Uterus (tissue), 4 donors: ENCODE data around the gene SPDYE6. TPM values are rescaled to one million over a fixed set of nuclear protein-coding genes. Genes with fewer than 3 reads are reported as not detected.
A peak's percentile ranks its signal among the peaks of the same experiment; 100 is the strongest.
"Not testable (repeated sequence)": the region's sequence is repeated elsewhere in the genome, so short reads cannot be mapped to it uniquely, and the experiment has no call there.

ENCODE experiments used
- DNase-seq, 2 donors: peaks; one replicate each; pipeline ENCODE4 v3.0.0-alpha.2; 2019 to 2020
- H3K27ac ChIP-seq, 2 donors: fragments of 200-600 bp; sonication (generic); 1 replicate in 1 of 2; 2 replicates in 1 of 2; pipeline ENCODE4 v1.5.1; 2016 to 2018
- H3K27me3 ChIP-seq, 2 donors: fragments of 200-600 bp; sonication (generic); one replicate each; pipeline ENCODE4 v1.5.1; 2018 to 2019; ENCODE audit warnings: control low read depth in 1 of 2
- H3K36me3 ChIP-seq, 2 donors: fragments of 200-600 bp; sonication (generic); one replicate each; pipeline ENCODE4 v1.5.1; 2019; ENCODE audit warnings: control low read depth in 1 of 2
- H3K4me1 ChIP-seq, 2 donors: fragments of 200-600 bp; sonication (generic); one replicate each; pipeline ENCODE4 v1.5.1; 2018 to 2019; ENCODE audit warnings: control low read depth in 1 of 2
- H3K4me3 ChIP-seq, 2 donors: fragments of 200-600 bp; sonication (generic); 1 replicate in 1 of 2; 2 replicates in 1 of 2; pipeline ENCODE4 v1.5.1; 2018 to 2019; ENCODE audit warnings: mild to moderate bottlenecking in 1 of 2
- H3K9me3 ChIP-seq, 2 donors: fragments of 200-600 bp; sonication (generic); one replicate each; pipeline ENCODE4 v1.5.1; 2019; ENCODE audit warnings: control low read depth in 1 of 2
- CTCF ChIP-seq, 4 experiments: fragments of 200-600 bp in 2 of 4; fragments of 450-650 bp in 2 of 4; sonication (generic) in 2 of 4; IDR thresholded peaks; one replicate each; pipeline ENCODE4 v1.5.1; 2016 to 2019; ENCODE audit warnings: antibody characterized with exemption in 4 of 4, mild to moderate bottlenecking in 2 of 4, moderate library complexity in 1 of 4
- POLR2A ChIP-seq, 2 donors: fragments of 450-650 bp; IDR thresholded peaks; one replicate each; pipeline ENCODE4 v1.6.1; 2016; ENCODE audit warnings: antibody characterized with exemption in 2 of 2, mild to moderate bottlenecking in 1 of 2, moderate library complexity in 1 of 2
- intact Hi-C: fragments of 100-400 bp; cut with DNase I; formaldehyde crosslinking; loops from one replicate; pipeline ENCODE4 v1.15.1; 2023; ENCODE audit warnings: low total_unique reads
- total RNA-seq, 4 donors: library from RNA; depleted of rRNA in 3 of 4; stranded (reverse); fragments of >200 nt in 3 of 4; gene quantifications; one replicate each; pipeline versions ENCODE4 v1.1.0 to v1.2.4, GENCODE V29; 2014 to 2023
- donor health status: DM: yes; HTN: yes; CAD: no.

SPDYE6 gene
- total RNA-seq, 4 donors from 2014 or later: not detected

- no peak overlapping the region for H3K4me3 ChIP-seq
Observed at GRCh38 chr7:102390697-102391484, 34.6 kb upstream of the SPDYE6 start.

GRCh38 chr7:102389810-102390209 lies 33.6 kb upstream of the SPDYE6 start:
- TF ChIP-seq CTCF (IDR thresholded peaks at IDR 0.05) (no peak), POLR2A (IDR thresholded peaks at IDR 0.05) (no peak)
- no peaks in the 10 kb centered on the region for H3K9me3 ChIP-seq
- H3K27me3 ChIP-seq: no peaks in the 10 kb centered on the region
- H3K36me3 ChIP-seq: no peaks in the 10 kb centered on the region
- DNase-seq: no peak
- H3K4me3 ChIP-seq: no peak overlapping the region
- intact Hi-C loops: loop anchor here (2.0 kb wide), 1 partner anchor 109 kb away; no protein-coding TSS in a partner anchor
- H3K27ac ChIP-seq: no peak overlapping the region
- no peaks in the 10 kb centered on the region for H3K4me1 ChIP-seq

More at GRCh38 chr7:102390697-102391484, 34.6 kb upstream of the SPDYE6 start:
- Histone ChIP-seq H3K4me1 (no peaks in the 10 kb centered on the region), H3K9me3 (no peaks in the 10 kb centered on the region), H3K27me3 (no peaks in the 10 kb centered on the region), H3K36me3 (no peaks in the 10 kb centered on the region), H3K27ac (no peak overlapping the region)
- intact Hi-C loops: loop anchor here (2.0 kb wide), 1 partner anchor 110 kb away; no protein-coding TSS in a partner anchor
- TF ChIP-seq POLR2A (IDR thresholded peaks at IDR 0.05) (no peak), CTCF (IDR thresholded peaks at IDR 0.05) (peak; percentile 85 to 93 (median 86))
- DNase-seq: peak; percentile 79 to 82

- H3K27ac ChIP-seq: no peak overlapping the region
- DNase-seq: no peak
- no peaks in the 10 kb centered on the region for H3K36me3 ChIP-seq
- H3K9me3 ChIP-seq: no peaks in the 10 kb centered on the region
- intact Hi-C loops: no loop called here
- no peak overlapping the region for H3K4me3 ChIP-seq
- H3K4me1 ChIP-seq: no peaks in the 10 kb centered on the region
- no peaks in the 10 kb centered on the region for H3K27me3 ChIP-seq
- TF ChIP-seq POLR2A (IDR thresholded peaks at IDR 0.05): no peak
- TF ChIP-seq CTCF (IDR thresholded peaks at IDR 0.05): no peak
Observed at GRCh38 chr7:102387064-102387463, 30.8 kb upstream of the SPDYE6 start.

- H3K9me3 ChIP-seq, DNase-seq, H3K27me3 ChIP-seq, H3K4me3 ChIP-seq, intact Hi-C loops, H3K27ac ChIP-seq, H3K4me1 ChIP-seq, H3K36me3 ChIP-seq: not testable (repeated sequence)
Observed at GRCh38 chr7:102381696-102382425, 25.6 kb upstream of the SPDYE6 start.

- not testable (repeated sequence) for H3K27ac ChIP-seq, H3K9me3 ChIP-seq, H3K36me3 ChIP-seq
Observed at GRCh38 chr7:102380837-102381236, 24.6 kb upstream of the SPDYE6 start.

GRCh38 chr7:102376964-102377466 lies 20.8 kb upstream of the SPDYE6 start:
- Histone ChIP-seq H3K9me3 (no peaks in the 10 kb centered on the region), H3K4me3 (no peak overlapping the region), H3K36me3 (no peaks in the 10 kb centered on the region), H3K27ac (no peak overlapping the region), H3K27me3 (no peaks in the 10 kb centered on the region), H3K4me1 (no peaks in the 10 kb centered on the region)
- DNase-seq: no peak
- no peak for TF ChIP-seq CTCF (IDR thresholded peaks at IDR 0.05)
- TF ChIP-seq POLR2A (IDR thresholded peaks at IDR 0.05): no peak
- intact Hi-C loops: no loop called here

More at GRCh38 chr7:102380837-102381236, 24.6 kb upstream of the SPDYE6 start:
- intact Hi-C loops, H3K4me1 ChIP-seq, DNase-seq, H3K4me3 ChIP-seq, H3K27me3 ChIP-seq: not testable (repeated sequence)

GRCh38 chr7:102372796-102373195 lies 16.6 kb upstream of the SPDYE6 start:
- H3K27me3 ChIP-seq, H3K9me3 ChIP-seq, H3K27ac ChIP-seq, H3K4me3 ChIP-seq, DNase-seq, H3K36me3 ChIP-seq, intact Hi-C loops, H3K4me1 ChIP-seq: not testable (repeated sequence)

GRCh38 chr7:102370038-102370437 lies 13.8 kb upstream of the SPDYE6 start:
- H3K9me3 ChIP-seq, H3K36me3 ChIP-seq, H3K4me1 ChIP-seq, H3K27me3 ChIP-seq, H3K4me3 ChIP-seq, DNase-seq, H3K27ac ChIP-seq, intact Hi-C loops: not testable (repeated sequence)
